Transverse colon (tissue), 4 donors: ENCODE results near the gene IGSF21. TPM values are rescaled to one million over a fixed set of nuclear protein-coding genes. Genes with fewer than 3 reads are reported as not detected.

ENCODE experiments used
- DNase-seq: peaks from one replicate; pipeline ENCODE4 v3.0.0-alpha.2; 2019
- H3K27ac ChIP-seq, 4 donors: fragments of 200-600 bp; sonication (generic); 2 replicates each; pipeline ENCODE4 v1.5.1; 2016 to 2018; ENCODE audit warnings: inconsistent platforms in 4 of 4
- H3K27me3 ChIP-seq: fragments of 200-600 bp; sonication (generic); 2 replicates; pipeline ENCODE4 v1.5.1; 2017; ENCODE audit warnings: inconsistent platforms
- H3K36me3 ChIP-seq, 4 donors: fragments of 200-600 bp; sonication (generic); 2 replicates each; pipeline ENCODE4 v1.5.1; 2017 to 2019; ENCODE audit warnings: inconsistent platforms in 4 of 4
- H3K4me1 ChIP-seq, 4 donors: fragments of 200-600 bp; sonication (generic); 2 replicates each; pipeline ENCODE4 v1.5.1; 2017 to 2020; ENCODE audit warnings: inconsistent platforms in 4 of 4
- H3K4me3 ChIP-seq, 4 donors: fragments of 200-600 bp; sonication (generic); 1 replicate in 1 of 4; 2 replicates in 3 of 4; pipeline versions ENCODE4 v1.5.1 to v1.6.1; 2017 to 2019; ENCODE audit warnings: inconsistent platforms in 4 of 4
- H3K9me3 ChIP-seq, 2 donors: fragments of 200-600 bp; sonication (generic); 2 replicates each; pipeline ENCODE4 v1.5.1; 2017 to 2019; ENCODE audit warnings: inconsistent platforms in 2 of 2
- EP300 ChIP-seq: sonication (generic); formaldehyde crosslinking; IDR thresholded peaks from one replicate; pipeline ENCODE4 v1.6.1; 2017; ENCODE audit warnings: antibody characterized with exemption, low read depth
- POLR2A ChIP-seq: fragments of 450-650 bp; IDR thresholded peaks from one replicate; pipeline ENCODE4 v1.6.1; 2016; ENCODE audit warnings: antibody characterized with exemption, mild to moderate bottlenecking, moderate library complexity
- POLR2AphosphoS5 ChIP-seq, 3 donors: sonication (generic); formaldehyde crosslinking; IDR thresholded peaks; one replicate each; pipeline ENCODE4 v1.6.1; 2016; ENCODE audit warnings: antibody characterized with exemption in 3 of 3
- WGBS, 2 donors: methylation state at CpG; one replicate each; pipeline ENCODE4 v1.1.5; 2018; ENCODE audit warnings: low coverage in 1 of 2; 5-methylcytosine and 5-hydroxymethylcytosine counted together
- in situ Hi-C, 4 donors: fragments of 200-750 bp; cut with MboI; loops; one replicate each; pipeline versions ENCODE4 v1.15.0 to v1.15.1; 2017; ENCODE audit warnings: low sequenced_read_pairs in 3 of 4, low pct_ligation_motif_present in 1 of 4, low pct_unique_long_range_greater_than_20kb in 1 of 4
- intact Hi-C: fragments of 100-400 bp; cut with DNase I; formaldehyde crosslinking; loops from one replicate; pipeline ENCODE4 v1.15.1; 2023; ENCODE audit warnings: low total_unique reads
- total RNA-seq, 4 donors: library from RNA; depleted of rRNA; stranded (reverse); fragments of >200 nt; gene quantifications; one replicate each; pipeline ENCODE4 v1.1.0, GENCODE V29; 2016
- TF ChIP-seq, protein P1 (sequence below), 5 experiments: fragments of 200-600 bp in 3 of 5; fragments of 450-650 bp in 2 of 5; sonication (generic) in 3 of 5; IDR thresholded peaks; 1 replicate in 2 of 5; 2 replicates in 3 of 5; pipeline ENCODE4 v1.5.1; 2016 to 2017; ENCODE audit warnings: antibody characterized with exemption in 5 of 5, inconsistent platforms in 3 of 5, mild to moderate bottlenecking in 2 of 5, moderate library complexity in 1 of 5

Gene IGSF21
- total RNA-seq, 4 donors from 2014 or later, result 1.1 to 6.8 (median 1.6) TPM; not detected in 1

DNA sequence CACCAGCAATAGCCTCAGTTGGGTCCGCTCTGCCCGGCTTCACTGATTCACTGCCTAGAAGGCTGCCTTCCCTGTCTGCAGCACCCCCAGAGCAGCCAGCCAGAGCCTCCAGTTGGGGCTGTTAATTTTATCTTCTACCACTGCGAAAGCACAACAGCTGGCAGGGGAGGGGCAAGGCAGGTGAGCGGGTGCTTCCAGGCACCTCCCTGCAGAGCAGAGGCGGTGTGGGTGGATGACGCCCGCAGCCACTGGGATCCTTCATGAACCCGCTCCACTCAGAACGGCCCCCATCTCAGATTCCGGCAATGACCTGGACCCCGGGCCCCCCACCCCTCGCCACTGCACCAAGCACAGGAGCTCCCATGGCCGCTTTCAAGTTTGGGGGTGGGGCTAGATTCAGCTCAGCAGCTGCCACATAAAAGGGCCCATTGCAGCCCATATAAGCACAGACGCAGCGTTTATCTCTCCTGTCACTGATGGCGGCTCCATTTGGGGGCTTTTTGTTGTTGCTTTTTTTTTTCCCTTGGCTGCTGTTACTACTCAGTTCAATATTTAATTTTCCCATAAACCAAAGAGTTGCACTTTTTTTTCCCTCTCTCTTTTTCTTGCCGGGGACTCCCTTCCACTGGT, 245.2 kb downstream of the IGSF21 start:
- in situ Hi-C loops (no loop called here), intact Hi-C loops (no loop called here)
- Histone ChIP-seq H3K4me1 (no peaks in the 10 kb centered on the region), H3K27ac (no peak overlapping the region), H3K9me3 (no peaks in the 10 kb centered on the region), H3K4me3 (no peak overlapping the region), H3K27me3 (peaks cover 26% of the 10 kb centered on the region), H3K36me3 (no peaks in the 10 kb centered on the region)
- WGBS, 2 donors, result 40 to 60% methylated on average over 2 to 12 of the region's 17 CpGs
- TF ChIP-seq EP300 (no peak), POLR2AphosphoS5 (IDR thresholded peaks at IDR 0.05) (no peak), POLR2A (no peak)
- TF ChIP-seq, protein P1, sequence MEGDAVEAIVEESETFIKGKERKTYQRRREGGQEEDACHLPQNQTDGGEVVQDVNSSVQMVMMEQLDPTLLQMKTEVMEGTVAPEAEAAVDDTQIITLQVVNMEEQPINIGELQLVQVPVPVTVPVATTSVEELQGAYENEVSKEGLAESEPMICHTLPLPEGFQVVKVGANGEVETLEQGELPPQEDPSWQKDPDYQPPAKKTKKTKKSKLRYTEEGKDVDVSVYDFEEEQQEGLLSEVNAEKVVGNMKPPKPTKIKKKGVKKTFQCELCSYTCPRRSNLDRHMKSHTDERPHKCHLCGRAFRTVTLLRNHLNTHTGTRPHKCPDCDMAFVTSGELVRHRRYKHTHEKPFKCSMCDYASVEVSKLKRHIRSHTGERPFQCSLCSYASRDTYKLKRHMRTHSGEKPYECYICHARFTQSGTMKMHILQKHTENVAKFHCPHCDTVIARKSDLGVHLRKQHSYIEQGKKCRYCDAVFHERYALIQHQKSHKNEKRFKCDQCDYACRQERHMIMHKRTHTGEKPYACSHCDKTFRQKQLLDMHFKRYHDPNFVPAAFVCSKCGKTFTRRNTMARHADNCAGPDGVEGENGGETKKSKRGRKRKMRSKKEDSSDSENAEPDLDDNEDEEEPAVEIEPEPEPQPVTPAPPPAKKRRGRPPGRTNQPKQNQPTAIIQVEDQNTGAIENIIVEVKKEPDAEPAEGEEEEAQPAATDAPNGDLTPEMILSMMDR (IDR thresholded peaks at IDR 0.05), result no peak
- no peak for DNase-seq

DNA sequence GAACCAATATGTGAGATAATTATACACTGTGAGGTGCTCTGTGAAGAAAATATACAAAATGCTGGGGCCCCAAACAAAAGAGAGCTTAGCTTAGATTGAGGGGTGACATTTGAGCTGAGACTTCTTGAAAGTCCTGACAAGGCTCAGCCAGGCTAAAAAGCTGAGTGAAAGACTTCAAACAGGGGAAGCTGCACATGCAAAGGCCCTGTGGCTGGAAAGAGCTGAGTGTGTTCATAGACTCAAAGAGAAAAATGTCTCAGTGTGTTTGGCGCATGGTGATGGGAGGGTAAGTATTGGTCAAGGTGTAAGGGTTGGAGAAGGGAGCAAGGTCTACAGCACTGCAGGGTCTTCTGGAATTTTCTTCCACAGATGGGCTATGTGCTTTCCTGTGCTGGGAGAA, 245.9 kb downstream of the IGSF21 start:
- no peak overlapping the region for H3K27ac ChIP-seq
- H3K9me3 ChIP-seq, result no peaks in the 10 kb centered on the region
- 95% methylated on average over 1 of the region's 1 CpG; no CpG with 5 or more reads in 1 of the 2 donors for WGBS, 2 donors
- H3K4me1 ChIP-seq, result no peaks in the 10 kb centered on the region
- in situ Hi-C loops (no loop called here), intact Hi-C loops (no loop called here)
- peaks cover 29% of the 10 kb centered on the region for H3K27me3 ChIP-seq
- TF ChIP-seq POLR2AphosphoS5 (IDR thresholded peaks at IDR 0.05), result no peak
- TF ChIP-seq POLR2A, result no peak
- TF ChIP-seq EP300, result no peak
- TF ChIP-seq, protein P1 (IDR thresholded peaks at IDR 0.05), result no peak
- no peak overlapping the region for H3K4me3 ChIP-seq
- H3K36me3 ChIP-seq, result no peaks in the 10 kb centered on the region
- no peak for DNase-seq

DNA sequence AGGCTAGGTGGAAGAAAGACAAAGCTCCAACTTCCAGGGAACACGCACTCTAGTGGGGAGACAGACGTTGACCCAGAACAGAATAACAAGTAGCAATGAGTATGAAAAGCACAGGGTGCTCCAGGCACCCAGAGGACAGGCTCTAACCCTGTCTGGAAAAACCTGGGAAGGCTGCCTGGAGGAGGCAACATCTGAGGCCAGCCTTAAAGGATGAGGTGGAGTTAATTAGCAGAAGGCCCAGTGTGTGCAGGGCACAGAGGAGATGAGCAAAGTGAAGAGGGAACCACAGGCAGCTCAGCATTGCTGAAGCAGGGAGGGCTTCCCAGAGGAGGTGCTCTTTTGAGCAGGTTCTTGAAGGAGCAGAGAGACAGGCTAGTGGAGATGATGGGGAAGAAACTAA, 246.4 kb downstream of the IGSF21 start:
- Histone ChIP-seq H3K4me3 (no peak overlapping the region), H3K36me3 (no peaks in the 10 kb centered on the region), H3K4me1 (no peaks in the 10 kb centered on the region), H3K9me3 (no peaks in the 10 kb centered on the region), H3K27ac (no peak overlapping the region), H3K27me3 (peaks cover 29% of the 10 kb centered on the region)
- TF ChIP-seq EP300 (no peak), POLR2A (no peak), POLR2AphosphoS5 (IDR thresholded peaks at IDR 0.05) (no peak)
- TF ChIP-seq, protein P1 (IDR thresholded peaks at IDR 0.05), result no peak
- 48 to 79% methylated on average over 2 of the region's 2 CpGs for WGBS, 2 donors
- intact Hi-C loops, result no loop called here
- DNase-seq, result no peak
- in situ Hi-C loops, result no loop called here

DNA sequence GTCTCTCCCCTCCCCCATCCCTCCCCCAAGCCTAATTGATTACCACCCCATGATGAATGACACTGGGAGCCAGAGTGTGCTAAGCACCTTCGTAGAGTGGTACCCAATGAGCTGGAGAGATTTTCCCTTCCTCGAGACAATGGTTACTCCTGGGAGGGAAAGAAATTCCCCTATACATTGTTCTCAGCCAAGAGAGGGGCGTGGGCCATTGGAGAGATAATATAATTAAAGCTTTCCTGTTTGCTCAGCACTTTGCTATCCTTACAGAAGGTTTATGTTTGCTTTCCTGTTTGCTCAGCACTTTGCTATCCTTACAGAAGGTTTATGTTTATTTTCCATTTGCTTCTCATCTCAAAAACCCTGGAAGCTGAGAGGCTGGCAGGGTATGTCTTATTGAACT, 247.0 kb downstream of the IGSF21 start:
- Histone ChIP-seq H3K4me3 (no peak overlapping the region), H3K36me3 (no peaks in the 10 kb centered on the region), H3K27me3 (peaks cover 29% of the 10 kb centered on the region), H3K9me3 (no peaks in the 10 kb centered on the region), H3K27ac (no peak overlapping the region), H3K4me1 (no peaks in the 10 kb centered on the region)
- in situ Hi-C loops (no loop called here), intact Hi-C loops (no loop called here)
- 20 to 60% methylated on average over 1 to 3 of the region's 3 CpGs for WGBS, 2 donors
- no peak for DNase-seq
- TF ChIP-seq, protein P1 (IDR thresholded peaks at IDR 0.05), result no peak
- TF ChIP-seq POLR2AphosphoS5 (IDR thresholded peaks at IDR 0.05), result no peak
- TF ChIP-seq EP300, result no peak
- no peak for TF ChIP-seq POLR2A
